HL-60 (cell line): Measurements from ENCODE around the gene PPP1R9A.

Experiments
- DNase-seq, 2 experiments: peaks; one replicate each; pipeline ENCODE4 v3.0.0-alpha.2; 2010 to 2020; ENCODE audit warnings: low read depth in 1 of 2, low spot score in 1 of 2
- H3K27ac ChIP-seq: fragments of 250-450 bp; sonication (Bioruptor Pico); replicated peaks from 2 replicates; pipeline ENCODE4 v1.5.1; 2020; ENCODE audit warnings: mild to moderate bottlenecking, moderate library complexity
- H3K27me3 ChIP-seq: fragments of 250-450 bp; sonication (Bioruptor Pico); 2 replicates; pipeline ENCODE4 v1.5.1; 2021; ENCODE audit warnings: mild to moderate bottlenecking, moderate library complexity; ENCODE audit not compliant: insufficient read depth, poor library complexity, severe bottlenecking
- H3K4me3 ChIP-seq: replicated peaks from 2 replicates; pipeline ENCODE4 v1.5.1; 2011; ENCODE audit warnings: mild to moderate bottlenecking, control low read depth, low read length; ENCODE audit not compliant: insufficient read depth
- CTCF ChIP-seq: IDR thresholded peaks from one replicate; pipeline ENCODE4 v1.5.1; 2011; ENCODE audit warnings: low read length, control low read depth, inconsistent platforms; ENCODE audit not compliant: insufficient read depth
- GABPA ChIP-seq: IDR thresholded peaks from 2 replicates; pipeline ENCODE4 v1.6.1; 2012; ENCODE audit warnings: low read depth
- POLR2AphosphoS5 ChIP-seq: IDR thresholded peaks from 2 replicates; pipeline ENCODE4 v1.6.1; 2012; ENCODE audit warnings: low read depth
- REST ChIP-seq: IDR thresholded peaks from 2 replicates; pipeline ENCODE4 v1.6.1; 2012; ENCODE audit warnings: low read depth; ENCODE audit not compliant: insufficient replicate concordance
- SPI1 ChIP-seq: IDR thresholded peaks from 2 replicates; pipeline ENCODE4 v1.6.1; 2012; ENCODE audit warnings: low read depth, mild to moderate bottlenecking, borderline replicate concordance

The PPP1R9A gene

GRCh38 chr7:95296456-95296855 lies 389.1 kb downstream of the PPP1R9A start:
- H3K4me3 ChIP-seq = no peak overlapping the region
- TF ChIP-seq CTCF = no peak
- no peak for TF ChIP-seq REST
- no peak for TF ChIP-seq GABPA
- TF ChIP-seq POLR2AphosphoS5 = no peak
- no peak for TF ChIP-seq SPI1
- no peak for DNase-seq
- H3K27me3 ChIP-seq = no peaks in the 10 kb centered on the region
- no peak overlapping the region for H3K27ac ChIP-seq

GRCh38 chr7:95297041-95297440 lies 389.6 kb downstream of the PPP1R9A start:
- Histone ChIP-seq H3K27ac (no peak overlapping the region), H3K27me3 (no peaks in the 10 kb centered on the region), H3K4me3 (no peak overlapping the region)
- no peak for TF ChIP-seq SPI1
- no peak for TF ChIP-seq POLR2AphosphoS5
- no peak for TF ChIP-seq CTCF
- TF ChIP-seq REST = no peak
- TF ChIP-seq GABPA = no peak
- no peak for DNase-seq

GRCh38 chr7:95298091-95298490 lies 390.7 kb downstream of the PPP1R9A start:
- TF ChIP-seq CTCF (no peak), REST (no peak), POLR2AphosphoS5 (no peak), GABPA (no peak), SPI1 (no peak)
- H3K4me3 ChIP-seq = no peak overlapping the region
- no peak overlapping the region for H3K27ac ChIP-seq
- no peak for DNase-seq
- no peaks in the 10 kb centered on the region for H3K27me3 ChIP-seq
